ENCODE data around the gene PRM3.

PRM3 gene

GRCh38 chr16:11273721-11274324 is 394 bp upstream of the PRM3 start:
- no peak overlapping the region for H3K4me3 ChIP-seq (ENCODE audit: low read depth, low read length)
- H3K79me2 ChIP-seq: no peaks in the 10 kb centered on the region
- TF ChIP-seq CTCF (IDR thresholded peaks at IDR 0.05): no peak
- no peaks in the 10 kb centered on the region for H3K9me3 ChIP-seq (ENCODE audit: control insufficient read depth, low read length)
- H3K27me3 ChIP-seq (ENCODE audit: control insufficient read depth, insufficient read depth, low read length): no peaks in the 10 kb centered on the region
- no peaks in the 10 kb centered on the region for H3K36me3 ChIP-seq (ENCODE audit: control insufficient read depth, insufficient read depth, low read length)
- no peak overlapping the region for H3K4me2 ChIP-seq (ENCODE audit: low read length)
- H3K9ac ChIP-seq: no peak overlapping the region
- no peak overlapping the region for H2AFZ ChIP-seq
- H3K27ac ChIP-seq: no peak overlapping the region
- H3K4me1 ChIP-seq: no peaks in the 10 kb centered on the region

- no peak overlapping the region for H2AFZ ChIP-seq
- no peaks in the 10 kb centered on the region for H3K4me1 ChIP-seq
- TF ChIP-seq CTCF (IDR thresholded peaks at IDR 0.05): no peak
- H3K4me2 ChIP-seq (ENCODE audit: low read length): no peak overlapping the region
- no peaks in the 10 kb centered on the region for H3K79me2 ChIP-seq
- H3K9me3 ChIP-seq (ENCODE audit: control insufficient read depth, low read length): no peaks in the 10 kb centered on the region
- no peak overlapping the region for H3K27ac ChIP-seq
- no peaks in the 10 kb centered on the region for H3K27me3 ChIP-seq (ENCODE audit: control insufficient read depth, insufficient read depth, low read length)
- no peak overlapping the region for H3K4me3 ChIP-seq (ENCODE audit: low read depth, low read length)
- no peaks in the 10 kb centered on the region for H3K36me3 ChIP-seq (ENCODE audit: control insufficient read depth, insufficient read depth, low read length)
- H3K9ac ChIP-seq: no peak overlapping the region
These were observed 945 bp downstream of the PRM3 start for GRCh38 chr16:11272484-11272883.

- H3K9ac ChIP-seq: no peak overlapping the region
- H3K79me2 ChIP-seq: no peaks in the 10 kb centered on the region
- H3K4me1 ChIP-seq: no peaks in the 10 kb centered on the region
- no peak overlapping the region for H3K27ac ChIP-seq
- no peak overlapping the region for H2AFZ ChIP-seq
- no peak overlapping the region for H3K4me2 ChIP-seq (ENCODE audit: low read length)
- no peaks in the 10 kb centered on the region for H3K36me3 ChIP-seq (ENCODE audit: control insufficient read depth, insufficient read depth, low read length)
- H3K9me3 ChIP-seq (ENCODE audit: control insufficient read depth, low read length): no peaks in the 10 kb centered on the region
- H3K27me3 ChIP-seq (ENCODE audit: control insufficient read depth, insufficient read depth, low read length): no peaks in the 10 kb centered on the region
- no peak for TF ChIP-seq CTCF (IDR thresholded peaks at IDR 0.05)
- no peak overlapping the region for H3K4me3 ChIP-seq (ENCODE audit: low read depth, low read length)
These were observed 1.8 kb downstream of the PRM3 start for GRCh38 chr16:11271610-11272009.

- TF ChIP-seq CTCF (IDR thresholded peaks at IDR 0.05): no peak
- no peak overlapping the region for H3K4me3 ChIP-seq (ENCODE audit: low read depth, low read length)
- H3K4me1 ChIP-seq: no peaks in the 10 kb centered on the region
- H3K36me3 ChIP-seq (ENCODE audit: control insufficient read depth, insufficient read depth, low read length): no peaks in the 10 kb centered on the region
- H3K27me3 ChIP-seq (ENCODE audit: control insufficient read depth, insufficient read depth, low read length): no peaks in the 10 kb centered on the region
- no peak overlapping the region for H2AFZ ChIP-seq
- no peak overlapping the region for H3K4me2 ChIP-seq (ENCODE audit: low read length)
- no peaks in the 10 kb centered on the region for H3K9me3 ChIP-seq (ENCODE audit: control insufficient read depth, low read length)
- no peak overlapping the region for H3K9ac ChIP-seq
- H3K27ac ChIP-seq: no peak overlapping the region
- H3K79me2 ChIP-seq: no peaks in the 10 kb centered on the region
These were observed 2.7 kb downstream of the PRM3 start for GRCh38 chr16:11270602-11271162.

- no peak within 1 kb of the TSS for H3K27ac ChIP-seq
- no peaks in the 10 kb centered on the region for H3K9me3 ChIP-seq (ENCODE audit: control insufficient read depth, low read length)
- no peak within 1 kb of the TSS for H2AFZ ChIP-seq
- no peaks in the 10 kb centered on the region for H3K36me3 ChIP-seq (ENCODE audit: control insufficient read depth, insufficient read depth, low read length)
- TF ChIP-seq CTCF (IDR thresholded peaks at IDR 0.05): no peak
- no peaks in the 10 kb centered on the region for H3K27me3 ChIP-seq (ENCODE audit: control insufficient read depth, insufficient read depth, low read length)
- H3K4me1 ChIP-seq: no peaks in the 10 kb centered on the region
- no peak within 1 kb of the TSS for H3K4me3 ChIP-seq (ENCODE audit: low read depth, low read length)
- H3K9ac ChIP-seq: no peak within 1 kb of the TSS
- H3K4me2 ChIP-seq (ENCODE audit: low read length): no peak within 1 kb of the TSS
- H3K79me2 ChIP-seq: no peaks in the 10 kb centered on the region
These were observed 4.5 kb downstream of the PRM3 start, which contains the start of gene TNP2 for GRCh38 chr16:11268921-11269375. TNP2 (minus strand) TSS chr16:11269325; CDS start chr16:11269262, 63 bp downstream.

Data from parathyroid adenoma (tissue), 2 donors.